Cerebellar nuclear complex (tissue), 1 donor: ENCODE data around the gene FLACC1.
"Not testable (repeated sequence)": the region's sequence is repeated elsewhere in the genome, so short reads cannot be mapped to it uniquely, and the experiment has no call there.

Source experiments
- DNase-seq, 2 experiments: peaks; one replicate each; lab custom pipeline; 2025; lab: John Stamatoyannopoulos, UW

FLACC1 gene

GRCh38 chr2:201348758-201349157 lies 8.4 kb downstream of the FLACC1 start:
- no peak for DNase-seq

DNA sequence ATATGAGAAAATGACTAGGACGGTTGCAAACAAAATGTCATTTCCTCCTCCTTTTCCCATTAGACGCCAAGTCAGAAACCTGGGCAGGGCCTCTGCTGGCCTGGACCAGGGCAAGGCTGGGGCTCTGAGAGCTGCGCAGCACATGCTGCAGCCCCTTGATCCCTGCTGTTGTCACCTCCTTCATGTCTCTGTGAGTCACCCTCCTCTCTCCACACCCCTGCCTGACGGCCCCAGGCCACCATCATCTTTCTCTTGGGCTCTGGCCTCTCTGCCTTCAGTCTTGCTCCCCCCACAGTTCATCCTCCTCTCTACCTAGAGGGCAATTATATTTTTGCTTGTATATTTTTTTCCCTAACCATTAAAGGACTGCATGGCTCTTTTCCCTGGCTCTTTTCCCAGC lies 10.0 kb downstream of the FLACC1 start:
- DNase-seq, result no peak

DNA sequence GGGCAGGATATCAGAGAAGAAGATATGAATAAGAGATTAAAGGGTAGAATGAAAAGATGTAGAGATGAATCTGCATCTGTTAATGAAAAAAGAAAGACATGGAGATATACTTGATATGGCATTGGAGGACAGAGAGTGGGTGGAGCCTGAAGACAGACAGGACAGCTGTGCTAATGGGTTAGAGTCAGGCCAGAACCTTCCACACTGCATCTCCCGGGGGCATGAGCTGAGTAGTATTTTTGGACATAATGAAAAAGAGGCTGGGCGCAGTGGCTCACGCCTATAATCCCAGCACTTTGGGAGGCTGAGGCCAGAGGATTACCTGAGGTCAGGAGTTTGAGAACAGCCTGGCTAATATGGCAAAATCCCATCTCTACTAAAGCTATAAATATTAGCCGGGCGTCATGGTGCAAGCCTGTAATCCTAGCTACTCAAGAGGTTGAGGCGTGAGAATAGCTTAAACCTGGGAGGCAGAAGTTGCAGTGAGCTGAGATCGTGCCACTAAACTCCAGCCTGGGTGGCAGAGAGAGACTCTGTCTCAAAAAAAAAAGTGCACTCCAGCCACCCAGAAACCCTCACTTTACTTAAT lies 11.4 kb downstream of the FLACC1 start:
- DNase-seq, result no peak

GRCh38 chr2:201344663-201345366 lies 12.3 kb downstream of the FLACC1 start:
- DNase-seq, result no peak

DNA sequence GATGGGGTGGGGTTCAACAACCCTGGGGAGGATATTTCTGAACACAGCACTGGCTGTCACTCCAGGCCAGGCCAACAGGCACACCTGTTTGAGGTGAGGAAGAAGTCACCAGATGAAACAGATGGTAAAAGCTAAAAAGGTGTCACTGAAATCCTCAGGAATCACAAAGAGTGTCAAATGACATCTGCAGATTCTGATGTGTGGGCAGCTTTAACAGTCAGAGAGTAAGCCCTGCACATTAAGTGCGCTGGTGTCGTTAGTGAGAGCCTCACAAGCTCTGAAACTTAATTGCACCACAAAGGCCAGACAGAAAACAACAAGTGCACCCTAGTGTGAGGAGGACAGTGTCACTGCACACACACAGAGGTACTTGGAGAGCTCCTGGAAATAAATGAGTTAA lies 13.6 kb downstream of the FLACC1 start:
- DNase-seq, result no peak

GRCh38 chr2:201342923-201343322 lies 14.2 kb downstream of the FLACC1 start:
- DNase-seq, result no peak

GRCh38 chr2:201329409-201329808 lies 27.7 kb downstream of the FLACC1 start:
- DNase-seq, result no peak

- no peak for DNase-seq
Measured at GRCh38 chr2:201327678-201328077, 29.5 kb downstream of the FLACC1 start.

DNA sequence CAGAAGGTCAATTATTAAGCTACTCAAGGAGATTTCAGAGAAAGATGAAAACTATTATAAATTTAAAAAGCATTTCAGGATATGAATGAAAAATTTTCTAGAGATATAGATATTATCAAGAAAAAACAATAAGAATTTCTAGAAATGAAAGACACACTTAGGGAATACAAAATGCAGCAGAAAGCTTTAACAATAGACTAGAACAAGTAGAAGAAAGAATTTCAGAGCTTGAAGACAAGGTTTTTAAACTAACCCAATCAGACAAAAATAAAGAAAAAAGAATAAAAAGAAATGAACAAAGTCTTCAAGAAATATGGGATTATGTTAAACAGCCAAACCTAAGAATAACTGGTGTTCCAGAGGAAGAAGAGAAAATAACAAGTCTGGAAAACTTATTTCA lies 34.4 kb downstream of the FLACC1 start:
- no peak for DNase-seq

DNA sequence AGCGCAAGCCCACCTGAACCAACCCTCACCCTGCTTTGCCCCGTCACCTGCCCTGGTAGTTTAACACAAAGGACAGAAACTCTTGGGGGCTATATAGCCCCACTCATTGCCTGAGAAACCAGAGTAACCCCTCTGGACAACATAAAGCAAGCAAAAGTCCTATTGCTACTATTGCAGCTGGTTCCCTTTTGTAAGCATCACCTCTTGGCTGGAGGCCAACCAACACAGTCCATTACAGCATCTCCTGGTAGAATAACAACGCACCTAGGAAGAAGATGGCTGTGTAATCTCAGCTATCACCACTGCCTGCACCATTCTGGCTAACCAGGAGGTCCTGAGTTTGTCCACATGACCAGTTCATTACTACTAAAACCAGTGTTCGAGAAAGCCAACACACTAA lies 36.4 kb downstream of the FLACC1 start:
- no peak for DNase-seq

DNA sequence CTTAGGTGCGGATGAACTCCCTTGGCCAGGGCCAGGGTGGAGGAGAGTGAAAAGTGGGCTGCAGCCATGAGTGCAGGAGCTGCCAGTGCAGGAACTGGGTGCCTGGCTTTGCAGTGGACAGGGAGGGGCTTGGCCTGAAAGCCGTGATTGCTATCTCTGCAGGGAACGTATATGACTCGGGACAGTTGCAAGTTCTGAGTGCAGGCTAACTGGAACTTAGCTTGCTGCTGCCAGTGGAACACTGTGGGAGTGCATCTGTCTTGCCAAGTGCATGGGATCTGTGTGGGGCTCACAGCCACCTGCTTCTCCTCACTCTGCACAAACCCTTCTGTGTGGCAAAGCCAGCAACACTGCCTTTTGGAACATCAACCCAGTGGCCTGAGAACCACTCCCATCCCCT lies 36.9 kb downstream of the FLACC1 start:
- DNase-seq, result no peak

- no peak for DNase-seq
Measured at GRCh38 chr2:201319511-201319910, 37.6 kb downstream of the FLACC1 start.

DNA sequence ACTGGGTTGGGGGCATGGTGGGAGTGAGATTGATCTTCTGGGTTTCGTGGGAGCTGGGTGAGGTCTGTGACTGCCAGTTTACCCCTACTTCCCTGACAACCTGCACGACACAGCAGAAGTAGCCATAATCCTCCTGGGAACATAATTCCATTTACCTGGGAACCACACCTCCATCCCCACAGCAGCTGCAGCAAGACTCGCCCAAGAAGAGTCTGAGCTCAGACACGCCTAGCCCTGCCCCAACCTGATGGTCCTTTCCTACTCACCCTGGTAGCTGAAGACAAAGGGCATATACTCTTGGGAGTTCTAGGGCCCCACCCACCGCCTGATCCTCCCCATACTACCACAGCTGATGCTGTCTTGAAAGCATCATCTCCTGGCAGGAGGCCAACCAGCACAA lies 43.8 kb downstream of the FLACC1 start:
- no peak for DNase-seq

GRCh38 chr2:201308914-201309313 lies 48.2 kb downstream of the FLACC1 start:
- no peak for DNase-seq

GRCh38 chr2:201307876-201308275 lies 49.3 kb downstream of the FLACC1 start:
- no peak for DNase-seq

DNA sequence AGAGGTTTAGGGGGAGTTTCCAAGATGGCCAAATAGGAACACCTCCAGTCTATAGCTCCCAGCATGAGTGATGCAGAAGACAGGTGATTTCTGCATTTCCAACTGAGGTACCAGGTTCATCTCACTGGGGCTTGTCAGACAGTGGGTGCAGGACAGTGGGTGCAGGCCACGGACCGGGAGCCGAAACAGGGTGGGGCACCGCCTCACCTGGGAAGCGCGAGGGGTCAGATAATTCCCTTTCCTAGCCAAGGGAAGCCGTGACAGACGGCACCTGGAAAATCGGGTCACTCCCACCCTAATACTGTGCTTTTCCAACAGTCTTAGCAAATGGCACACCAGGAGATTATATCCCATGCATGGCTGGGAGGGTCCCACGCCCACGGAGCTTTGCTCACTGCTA lies 57.2 kb downstream of the FLACC1 start:
- not testable (repeated sequence) for DNase-seq

DNA sequence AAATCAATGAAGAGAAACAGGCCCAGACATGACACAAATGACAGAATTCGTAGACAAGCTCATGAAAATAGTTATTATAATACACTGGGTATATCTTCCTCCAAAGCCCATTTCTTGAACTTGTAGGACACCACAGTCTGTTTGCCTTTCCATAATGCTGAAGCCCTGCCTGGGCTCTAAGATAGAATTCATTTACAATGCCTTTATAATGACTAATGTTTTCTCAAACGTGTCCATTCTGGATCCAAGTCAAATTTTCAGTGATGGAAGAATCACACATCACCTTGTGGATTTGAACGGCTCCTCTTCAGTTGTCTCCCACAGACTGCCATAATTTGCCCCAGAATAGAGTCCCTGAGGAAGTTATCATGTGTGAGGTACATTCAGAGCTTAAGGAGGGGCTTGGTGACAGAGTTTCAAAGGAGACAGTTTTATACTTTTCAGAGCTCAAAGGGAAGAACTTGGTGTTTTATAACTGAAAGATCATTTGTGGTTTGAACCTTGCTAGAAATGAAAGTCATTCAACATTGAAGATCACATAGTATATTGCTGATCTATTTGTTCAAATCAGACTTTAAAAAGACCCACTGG lies 58.6 kb downstream of the FLACC1 start:
- DNase-seq, result no peak

DNA sequence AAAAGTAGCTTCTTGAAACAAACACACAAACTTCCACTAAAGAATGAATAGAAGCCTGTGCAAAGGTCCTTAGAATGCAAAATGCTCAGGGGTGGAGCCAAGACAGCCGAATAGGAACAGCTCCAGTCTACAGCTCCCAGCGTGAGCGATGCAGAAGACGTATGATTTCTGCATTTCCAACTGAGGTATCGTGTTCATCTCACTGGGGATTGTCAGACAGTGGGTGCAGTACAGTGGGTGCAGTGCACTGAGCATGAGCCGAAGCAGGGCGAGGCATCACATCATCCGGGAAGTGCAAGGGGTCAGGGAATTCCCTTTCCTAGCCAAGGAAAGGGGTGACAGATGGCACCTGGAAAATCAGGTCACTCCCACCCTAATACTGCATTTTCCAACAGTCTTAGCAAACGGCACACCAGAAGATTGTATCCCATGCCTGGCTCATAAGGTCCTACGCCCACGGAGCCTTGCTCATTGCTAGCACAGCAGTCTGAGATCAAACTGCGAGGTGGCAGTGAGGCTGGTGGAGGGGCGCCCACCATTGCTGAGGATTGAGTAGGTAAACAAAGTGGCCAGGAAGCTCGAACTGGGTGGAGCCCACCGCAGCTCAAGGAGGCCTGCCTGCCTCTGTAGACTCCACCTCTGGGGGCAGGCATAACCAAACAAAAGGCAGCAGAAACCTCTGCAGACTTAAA lies 66.5 kb downstream of the FLACC1 start:
- not testable (repeated sequence) for DNase-seq

GRCh38 chr2:201285499-201285898 lies 71.6 kb downstream of the FLACC1 start:
- no peak for DNase-seq

DNA sequence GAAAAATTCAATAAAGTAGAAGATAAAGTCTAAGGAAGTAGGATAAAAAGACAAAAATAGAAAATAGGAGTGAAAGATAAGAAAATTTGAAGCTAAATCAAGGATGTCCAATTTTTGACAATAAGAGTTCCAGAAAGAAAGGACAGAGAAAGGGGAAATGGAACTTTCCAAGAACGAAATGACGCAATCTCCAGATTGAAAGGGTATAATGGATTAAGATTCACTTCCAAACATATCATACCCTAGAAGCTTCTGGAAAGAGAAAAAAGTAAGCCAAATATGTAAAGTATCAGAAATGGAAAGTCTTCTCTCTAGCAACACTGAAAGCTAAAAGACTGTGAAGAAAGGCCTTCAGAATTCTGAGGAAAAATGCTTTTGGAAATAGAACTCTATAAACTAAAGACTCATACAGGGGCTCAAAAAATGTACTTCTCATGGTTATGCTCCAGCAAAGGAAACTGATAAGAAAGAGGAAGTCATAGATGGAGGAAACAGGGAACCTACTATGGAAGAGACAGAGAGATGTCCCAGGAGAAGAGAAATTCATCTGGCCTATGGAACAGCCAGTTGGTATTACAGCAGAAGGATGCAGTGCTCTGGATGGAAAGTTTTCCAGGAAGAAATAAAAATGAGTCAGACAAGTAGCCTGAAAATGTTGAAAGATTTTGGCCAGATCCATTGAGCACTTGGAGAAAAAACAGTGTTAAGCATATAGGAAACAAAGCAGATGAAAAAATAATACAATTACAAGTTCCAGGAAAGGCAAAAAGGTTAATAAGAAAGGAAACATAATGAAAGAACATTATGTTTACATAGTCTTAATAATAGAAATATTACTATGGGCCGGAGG lies 76.7 kb downstream of the FLACC1 start:
- DNase-seq, result no peak

GRCh38 chr2:201279079-201279478 lies 78.1 kb downstream of the FLACC1 start:
- no peak for DNase-seq

GRCh38 chr2:201276511-201276910 lies 80.6 kb downstream of the FLACC1 start:
- DNase-seq, result no peak
